Head of caudate nucleus (tissue), 42 donors: Measurements from ENCODE around the gene PDIA5.

Experiments used
- DNase-seq, 42 donors: peaks; one replicate each; pipeline versions ENCODE4 v3.0.0 to v3.0.0-alpha.2; 2020 to 2021; ENCODE audit warnings: mixed read lengths in 7 of 42
- intact Hi-C: fragments of 100-400 bp; cut with DNase I; formaldehyde crosslinking; loops from one replicate; pipeline ENCODE4 v1.15.0; 2022

PDIA5 gene

GRCh38 chr3:123037015-123037375, 29.8 kb upstream of the PDIA5 start:
- intact Hi-C loops: no loop called here
- DNase-seq: peak in 7 of 42 donors; percentile 10 to 69 (median 34)

- DNase-seq: no peak
- intact Hi-C loops: no loop called here
These were observed 28.1 kb upstream of the PDIA5 start for GRCh38 chr3:123038751-123039150.

GRCh38 chr3:123039178-123039577, 27.6 kb upstream of the PDIA5 start:
- no peak for DNase-seq
- intact Hi-C loops: no loop called here

- intact Hi-C loops: no loop called here
- DNase-seq: peak in 8 of 42 donors; percentile 12 to 54 (median 16)
These were observed 24.4 kb upstream of the PDIA5 start for GRCh38 chr3:123042413-123042812.

GRCh38 chr3:123044981-123045763, 21.7 kb upstream of the PDIA5 start:
- intact Hi-C loops: no loop called here
- no peak for DNase-seq

- intact Hi-C loops: no loop called here
- no peak for DNase-seq
These were observed 20.4 kb upstream of the PDIA5 start for GRCh38 chr3:123046262-123047061.

- DNase-seq: no peak
- intact Hi-C loops: no loop called here
These were observed 19.8 kb upstream of the PDIA5 start for GRCh38 chr3:123047062-123047319.

- intact Hi-C loops: no loop called here
- DNase-seq: no peak
These were observed 18.2 kb upstream of the PDIA5 start for GRCh38 chr3:123048480-123049237.

GRCh38 chr3:123050666-123051065, 16.2 kb upstream of the PDIA5 start:
- no peak for DNase-seq
- intact Hi-C loops: no loop called here

- intact Hi-C loops: no loop called here
These were observed 13.7 kb upstream of the PDIA5 start for GRCh38 chr3:123053107-123053506.

GRCh38 chr3:123054109-123054778, 12.6 kb upstream of the PDIA5 start:
- no peak for DNase-seq

More at GRCh38 chr3:123053107-123053506, 13.7 kb upstream of the PDIA5 start:
- no peak for DNase-seq

GRCh38 chr3:123054931-123055330, 11.9 kb upstream of the PDIA5 start:
- intact Hi-C loops: no loop called here
- no peak for DNase-seq

More at GRCh38 chr3:123054109-123054778, 12.6 kb upstream of the PDIA5 start:
- intact Hi-C loops: no loop called here

GRCh38 chr3:123055352-123055751, 11.5 kb upstream of the PDIA5 start:
- no peak for DNase-seq
- intact Hi-C loops: no loop called here

GRCh38 chr3:123058505-123058904, 8.3 kb upstream of the PDIA5 start:
- intact Hi-C loops: no loop called here

GRCh38 chr3:123060054-123060453, 6.8 kb upstream of the PDIA5 start:
- no peak for DNase-seq
- intact Hi-C loops: no loop called here

More at GRCh38 chr3:123058505-123058904, 8.3 kb upstream of the PDIA5 start:
- DNase-seq: no peak

- intact Hi-C loops: no loop called here
- no peak for DNase-seq
These were observed 5.0 kb upstream of the PDIA5 start for GRCh38 chr3:123061856-123062255.

GRCh38 chr3:123063034-123063433, 3.8 kb upstream of the PDIA5 start:
- no peak for DNase-seq
- intact Hi-C loops: no loop called here

GRCh38 chr3:123064506-123064905, 2.3 kb upstream of the PDIA5 start:
- DNase-seq: no peak
- intact Hi-C loops: no loop called here

GRCh38 chr3:123064914-123065313, 1.9 kb upstream of the PDIA5 start:
- no peak for DNase-seq
- intact Hi-C loops: no loop called here

GRCh38 chr3:123066599-123066895, 278 bp upstream of the PDIA5 start:
- intact Hi-C loops: no loop called here
- DNase-seq: no peak
